ENCODE measurements around the gene SMIM14. TPM values are rescaled to one million over a fixed set of nuclear protein-coding genes. Genes with fewer than 3 reads are reported as not detected.

The SMIM14 gene
- total RNA-seq, 1 experiment from 2014 or later = 14.5 TPM

GRCh38 chr4:39591290-39591689, 47.4 kb downstream of the SMIM14 start:
- Histone ChIP-seq H3K27me3 (replicated peaks; ENCODE audit: insufficient read depth, low read depth, low read length, poor library complexity) (no peaks in the 10 kb centered on the region), H3K4me3 (ENCODE audit: low read depth, low read length, poor library complexity, severe bottlenecking) (no peak overlapping the region), H3K4me1 (ENCODE audit: insufficient read depth, low read length, poor library complexity, severe bottlenecking) (no peaks in the 10 kb centered on the region), H3K27ac (ENCODE audit: low read depth, low read length, poor library complexity, severe bottlenecking) (no peak overlapping the region), H3K9me3 (ENCODE audit: low read depth, low read length, poor library complexity, severe bottlenecking) (no peaks in the 10 kb centered on the region), H3K36me3 (ENCODE audit: insufficient read depth, low read length, poor library complexity, severe bottlenecking) (no peaks in the 10 kb centered on the region)
- DNase-seq (ENCODE audit: low spot score) = no peak
- ChIA-PET POLR2A (ENCODE audit: low non-redundant PET) (no interaction called here), CTCF (no interaction called here)
- intact Hi-C loops (cut with micrococcal nuclease; ENCODE audit: unreplicated experiment) = no loop called here
- BruUV-seq (replicated peaks) = no TSS peak
- TF ChIP-seq CTCF (conservative IDR thresholded peaks at IDR 0.05; ENCODE audit: low read depth, low read length) (no peak), EZH2 (IDR thresholded peaks at IDR 0.05; ENCODE audit: borderline replicate concordance, low read depth, low read length, poor library complexity, severe bottlenecking) (no peak)

- DNase-seq (ENCODE audit: low spot score) = no peak
- BruUV-seq (replicated peaks) = no TSS peak
- Histone ChIP-seq H3K4me1 (ENCODE audit: insufficient read depth, low read length, poor library complexity, severe bottlenecking) (no peaks in the 10 kb centered on the region), H3K4me3 (ENCODE audit: low read depth, low read length, poor library complexity, severe bottlenecking) (no peak overlapping the region), H3K27ac (ENCODE audit: low read depth, low read length, poor library complexity, severe bottlenecking) (no peak overlapping the region), H3K9me3 (ENCODE audit: low read depth, low read length, poor library complexity, severe bottlenecking) (no peaks in the 10 kb centered on the region), H3K36me3 (ENCODE audit: insufficient read depth, low read length, poor library complexity, severe bottlenecking) (no peaks in the 10 kb centered on the region), H3K27me3 (replicated peaks; ENCODE audit: insufficient read depth, low read depth, low read length, poor library complexity) (no peaks in the 10 kb centered on the region)
- no peak for TF ChIP-seq CTCF (conservative IDR thresholded peaks at IDR 0.05; ENCODE audit: low read depth, low read length)
- no peak for TF ChIP-seq EZH2 (IDR thresholded peaks at IDR 0.05; ENCODE audit: borderline replicate concordance, low read depth, low read length, poor library complexity, severe bottlenecking)
- ChIA-PET POLR2A (ENCODE audit: low non-redundant PET) (no interaction called here), CTCF (no interaction called here)
- intact Hi-C loops (cut with micrococcal nuclease; ENCODE audit: unreplicated experiment) = no loop called here
Observed at GRCh38 chr4:39587881-39588280, 50.8 kb downstream of the SMIM14 start.

- no TSS peak for BruUV-seq (replicated peaks)
- Histone ChIP-seq H3K27me3 (replicated peaks; ENCODE audit: insufficient read depth, low read depth, low read length, poor library complexity) (no peaks in the 10 kb centered on the region), H3K27ac (ENCODE audit: low read depth, low read length, poor library complexity, severe bottlenecking) (no peak overlapping the region), H3K4me3 (ENCODE audit: low read depth, low read length, poor library complexity, severe bottlenecking) (no peak overlapping the region), H3K4me1 (ENCODE audit: insufficient read depth, low read length, poor library complexity, severe bottlenecking) (no peaks in the 10 kb centered on the region), H3K36me3 (ENCODE audit: insufficient read depth, low read length, poor library complexity, severe bottlenecking) (no peaks in the 10 kb centered on the region), H3K9me3 (ENCODE audit: low read depth, low read length, poor library complexity, severe bottlenecking) (no peaks in the 10 kb centered on the region)
- ChIA-PET POLR2A (ENCODE audit: low non-redundant PET) (interaction anchor here (0.7 kb wide), 1 partner anchor 261 kb away, joined by 14 read pairs; no protein-coding TSS in a partner anchor), CTCF (no interaction called here)
- no peak for DNase-seq (ENCODE audit: low spot score)
- intact Hi-C loops (cut with micrococcal nuclease; ENCODE audit: unreplicated experiment) = no loop called here
- TF ChIP-seq EZH2 (IDR thresholded peaks at IDR 0.05; ENCODE audit: borderline replicate concordance, low read depth, low read length, poor library complexity, severe bottlenecking) (no peak), CTCF (conservative IDR thresholded peaks at IDR 0.05; ENCODE audit: low read depth, low read length) (no peak)
Observed at GRCh38 chr4:39574946-39575345, 63.7 kb downstream of the SMIM14 start.
